Astrocyte of the hippocampus (primary cell): Measurements from ENCODE around the gene ERC2.

Source experiments
- DNase-seq: peaks from one replicate; pipeline ENCODE4 v3.0.0; 2011; ENCODE audit warnings: low read depth, low spot score

The ERC2 gene

DNA sequence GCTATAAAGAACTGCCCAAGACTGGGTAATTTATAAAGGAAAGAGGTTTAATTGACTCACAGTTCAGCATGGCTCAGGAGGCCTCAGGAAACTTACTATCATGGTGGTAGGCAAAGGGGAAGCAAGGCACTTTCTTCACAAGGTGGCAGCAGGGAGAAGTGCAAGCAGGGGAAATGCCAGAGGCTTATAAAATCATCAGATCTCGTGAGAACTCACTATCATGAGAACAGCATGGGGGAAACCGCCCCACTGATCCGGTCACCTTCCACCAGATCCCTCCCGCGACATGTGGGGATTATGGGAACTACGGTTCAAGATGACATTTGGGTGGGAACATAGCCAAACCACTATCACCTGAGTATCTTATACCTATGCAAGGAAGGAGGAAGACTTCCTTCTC, 963.2 kb downstream of the ERC2 start:
- peak; percentile 39 for DNase-seq

- peak; percentile 77 for DNase-seq
Measured at GRCh38 chr3:55501905-55502304, 966.4 kb downstream of the ERC2 start.

- peak; percentile 78 for DNase-seq
Measured at GRCh38 chr3:55500555-55501330, 967.5 kb downstream of the ERC2 start.

GRCh38 chr3:55498520-55498919, 969.7 kb downstream of the ERC2 start:
- DNase-seq = no peak

DNA sequence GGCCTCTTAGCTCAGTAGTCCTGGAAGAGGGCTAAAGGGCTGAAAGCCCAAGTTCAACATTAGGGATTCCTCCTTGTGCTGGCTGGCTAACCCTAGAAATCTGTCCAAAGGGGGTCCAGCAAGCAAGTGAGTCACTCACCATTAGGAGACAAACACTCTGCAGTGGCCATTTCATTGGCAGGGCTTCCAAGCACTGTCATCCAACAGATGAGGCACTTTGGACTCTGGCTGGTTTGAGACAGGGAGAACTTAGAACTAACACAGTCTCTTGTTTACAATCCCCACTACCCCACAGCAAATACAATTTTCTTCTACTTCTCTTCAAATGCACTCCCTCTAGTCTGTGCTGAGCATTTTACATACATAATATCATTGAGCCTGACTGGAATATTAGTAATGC, 971.0 kb downstream of the ERC2 start:
- DNase-seq = no peak

DNA sequence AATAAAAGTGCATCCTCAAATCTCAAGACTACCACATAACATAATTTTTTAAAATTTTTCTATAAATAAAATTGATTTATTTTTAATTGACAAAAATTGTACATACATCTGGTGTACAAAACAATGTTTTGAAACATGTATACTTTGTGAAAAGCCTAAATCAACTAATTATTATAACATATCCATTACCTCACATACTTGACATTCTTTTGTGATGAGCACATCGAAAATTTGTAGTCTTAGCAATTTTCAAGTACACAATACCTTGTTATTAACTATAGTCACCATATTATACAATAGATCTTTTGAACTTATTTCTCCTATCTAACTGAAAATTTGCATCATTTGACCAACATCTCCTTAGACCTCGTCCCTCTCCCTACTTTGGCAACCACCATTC, 973.3 kb downstream of the ERC2 start:
- no peak for DNase-seq

GRCh38 chr3:55492976-55493375, 975.3 kb downstream of the ERC2 start:
- DNase-seq = no peak

- peak; percentile 79 for DNase-seq
Measured at GRCh38 chr3:55491296-55491816, 976.9 kb downstream of the ERC2 start.

DNA sequence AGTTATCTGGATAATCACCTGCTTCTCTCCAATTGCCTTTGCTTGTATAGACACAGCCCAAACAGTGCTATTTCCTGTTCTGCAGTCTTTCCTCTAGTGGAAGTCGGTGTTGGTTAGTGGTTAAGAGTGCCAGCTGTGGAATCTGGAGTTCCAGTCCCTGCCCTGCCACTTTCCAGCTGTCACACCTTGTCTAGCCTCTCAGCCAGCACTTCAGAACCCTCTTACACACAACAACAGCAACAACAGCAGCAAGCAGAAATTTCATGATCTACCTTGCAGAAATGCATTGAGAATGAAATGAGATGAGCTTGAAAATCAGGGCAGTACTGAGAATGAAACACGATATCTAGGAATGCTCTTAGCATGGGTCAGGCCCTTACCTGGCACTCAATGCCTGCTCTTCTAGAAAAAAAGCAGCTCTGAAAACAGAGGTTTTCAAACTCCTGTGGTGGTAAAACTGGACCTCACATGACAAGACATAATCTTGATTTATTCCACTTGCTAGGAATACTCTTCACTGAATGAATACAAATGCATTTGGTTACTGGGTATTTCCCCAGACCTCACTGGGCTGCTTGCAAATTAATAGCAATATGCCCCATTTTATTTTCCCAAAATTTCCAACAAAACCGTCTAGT, 977.9 kb downstream of the ERC2 start:
- DNase-seq = no peak

- DNase-seq = peak; percentile 66
Measured at GRCh38 chr3:55489798-55490132, 978.5 kb downstream of the ERC2 start.

- peak; percentile 90 for DNase-seq
Measured at GRCh38 chr3:55488398-55489055, 979.7 kb downstream of the ERC2 start.

DNA sequence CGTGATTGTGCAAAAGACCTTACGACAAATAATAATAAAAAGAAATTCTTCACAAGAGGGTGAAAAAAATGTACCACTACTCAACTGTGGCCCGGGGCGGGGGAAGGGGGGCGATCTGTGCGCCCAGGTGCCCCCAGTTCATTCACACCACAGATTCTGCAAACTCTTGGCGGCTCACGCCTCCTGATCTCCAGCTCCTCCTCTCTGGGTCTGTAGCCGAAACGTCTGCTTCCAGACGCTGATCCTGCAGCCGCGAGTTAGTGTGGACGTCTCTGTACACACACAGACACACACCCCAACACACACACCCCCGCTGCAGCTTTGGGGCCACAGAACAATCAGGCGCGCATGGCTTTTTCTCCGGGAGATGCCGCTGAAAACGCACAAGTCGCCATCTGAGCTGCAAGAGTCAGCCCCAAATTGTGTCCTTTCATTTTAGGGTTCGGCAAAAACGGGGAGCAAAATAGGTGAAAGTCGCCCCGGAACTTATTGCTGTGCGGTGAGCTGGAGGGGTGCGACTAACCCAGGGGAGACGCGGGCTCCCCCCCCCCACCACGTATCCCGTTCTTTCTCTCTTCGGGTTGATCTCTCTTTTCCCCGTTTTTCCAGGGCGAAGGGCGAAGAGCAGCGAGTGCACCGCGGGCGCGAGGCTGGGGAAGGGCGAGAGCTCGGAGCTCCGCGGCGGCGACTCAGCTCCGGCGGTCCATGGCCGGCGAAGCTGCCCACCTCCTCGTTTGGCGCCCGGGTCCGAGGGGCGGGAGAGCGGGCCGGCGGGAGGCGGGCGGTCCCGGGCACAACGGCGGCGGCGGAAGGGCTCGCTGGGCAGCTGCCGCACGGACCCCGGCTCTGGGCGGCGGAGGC, 980.7 kb downstream of the ERC2 start:
- DNase-seq = peak; percentile 79

DNA sequence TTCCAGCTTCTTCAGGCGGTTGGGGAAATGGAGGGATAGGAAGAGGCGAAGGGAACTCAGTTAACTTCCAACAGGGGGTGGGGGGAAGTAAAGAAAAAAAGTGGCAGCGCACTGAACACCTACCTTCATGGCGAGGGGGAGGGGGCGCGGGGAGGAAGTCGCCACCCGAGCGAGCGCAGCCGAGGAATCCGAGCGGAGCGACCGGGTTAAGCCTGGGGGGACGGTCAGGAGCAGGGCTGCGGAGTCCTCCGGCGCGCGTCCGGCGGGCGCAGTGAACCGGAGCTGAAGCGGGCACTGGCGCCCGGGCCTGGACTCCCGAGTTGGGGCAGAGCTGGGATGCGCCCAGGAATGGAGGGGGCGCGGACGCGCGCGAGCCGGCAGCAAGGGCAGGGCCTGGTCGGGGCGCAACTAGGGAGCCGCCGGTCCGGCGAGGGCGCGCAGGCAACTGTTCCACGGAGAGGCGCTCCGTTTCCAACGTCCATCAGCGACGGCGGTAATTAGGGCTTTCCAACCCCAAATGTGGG, 981.3 kb downstream of the ERC2 start, which contains the start of gene WNT5A:
WNT5A (minus strand) TSS at position 450 of the 524 bp plus-strand sequence; CDS start at position 129, 321 bp downstream.
- peak; percentile 78 for DNase-seq

DNA sequence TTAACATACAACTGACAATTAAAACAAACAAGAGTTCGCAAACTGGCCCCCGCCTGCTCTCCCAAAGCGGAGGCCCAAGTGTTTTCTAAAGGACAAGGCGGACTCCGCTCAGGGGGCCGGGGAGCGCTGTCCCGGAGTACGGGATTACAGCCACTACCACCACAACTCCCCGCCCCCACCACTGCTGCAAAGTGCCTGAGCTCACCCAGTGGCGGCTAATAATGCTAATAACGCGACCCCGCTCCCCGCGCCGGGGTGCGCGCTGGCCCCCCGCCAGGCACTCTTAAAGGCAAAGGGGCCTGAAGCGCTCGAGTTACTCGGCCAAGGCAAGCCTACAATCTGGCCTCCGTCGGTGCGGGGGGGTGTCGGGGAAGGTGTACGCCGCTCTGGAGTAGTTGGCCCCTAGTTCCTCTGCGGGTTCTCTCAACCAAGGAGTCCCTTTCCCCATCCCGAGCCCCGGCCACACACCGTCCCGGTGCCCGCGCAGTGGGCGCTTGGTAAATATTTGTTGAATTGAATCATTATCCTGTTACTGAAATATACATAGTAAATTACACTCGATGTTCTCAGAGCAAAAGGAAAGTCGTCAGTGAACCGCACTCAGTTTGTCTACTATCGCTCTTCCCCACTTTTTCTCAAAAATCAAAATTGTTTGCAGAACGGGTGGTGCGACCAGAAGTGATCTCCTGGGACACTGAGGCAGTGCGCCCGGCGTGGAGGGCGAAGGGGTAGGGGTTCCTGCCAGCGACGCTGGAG, 982.0 kb downstream of the ERC2 start:
- peak; percentile 92 for DNase-seq

- peak; percentile 96 for DNase-seq
Measured at GRCh38 chr3:55484801-55485791, 983.2 kb downstream of the ERC2 start.

- DNase-seq = peak; percentile 61
Measured at GRCh38 chr3:55484191-55484689, 984.0 kb downstream of the ERC2 start.

GRCh38 chr3:55483196-55484095, 984.8 kb downstream of the ERC2 start:
- DNase-seq = peak; percentile 54
